ENCODE measurements around the gene NCBP1.

Gene NCBP1

DNA sequence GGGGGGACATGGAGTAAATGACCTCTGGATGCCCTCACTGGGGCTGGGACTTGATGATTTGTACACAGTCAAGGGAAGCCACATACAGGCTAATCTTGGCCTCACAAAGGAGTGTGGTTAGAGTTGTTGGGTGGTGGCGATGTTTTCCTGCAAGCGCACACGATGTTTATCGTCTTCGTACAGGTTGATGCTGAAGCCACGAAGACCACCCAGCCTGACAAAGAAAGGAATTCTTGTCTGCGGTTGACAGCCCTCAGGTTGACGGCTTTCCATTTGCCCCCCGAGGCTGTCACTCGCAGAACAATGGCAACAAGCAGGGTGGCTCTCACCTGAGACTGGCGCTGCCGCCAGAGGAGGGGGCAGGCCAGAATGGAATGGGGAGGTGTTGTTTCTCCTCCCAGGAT is 77.6 kb downstream of the NCBP1 start:
- DNase-seq (ENCODE audit: low read depth): no peak

DNA sequence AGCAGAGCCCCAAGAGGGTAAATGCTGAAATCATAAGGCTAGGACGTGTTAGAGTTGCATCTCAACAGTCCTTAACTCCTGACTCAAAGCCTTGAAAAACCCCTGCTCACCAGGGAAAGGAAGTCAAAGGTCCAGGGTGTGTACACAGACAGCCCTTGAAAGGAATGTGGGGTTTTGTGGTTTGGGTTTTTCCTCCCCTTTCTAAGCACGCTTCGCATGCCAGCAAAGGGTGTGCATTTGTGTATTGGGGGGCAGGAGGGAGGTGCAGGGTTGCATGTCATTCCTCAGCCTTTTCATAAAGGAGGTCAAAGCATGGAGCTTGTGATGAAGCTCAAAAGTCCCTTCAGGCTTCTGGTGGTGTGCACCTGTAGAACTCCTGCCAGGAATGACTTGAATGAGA is 80.8 kb downstream of the NCBP1 start:
- DNase-seq (ENCODE audit: low read depth): no peak

DNA sequence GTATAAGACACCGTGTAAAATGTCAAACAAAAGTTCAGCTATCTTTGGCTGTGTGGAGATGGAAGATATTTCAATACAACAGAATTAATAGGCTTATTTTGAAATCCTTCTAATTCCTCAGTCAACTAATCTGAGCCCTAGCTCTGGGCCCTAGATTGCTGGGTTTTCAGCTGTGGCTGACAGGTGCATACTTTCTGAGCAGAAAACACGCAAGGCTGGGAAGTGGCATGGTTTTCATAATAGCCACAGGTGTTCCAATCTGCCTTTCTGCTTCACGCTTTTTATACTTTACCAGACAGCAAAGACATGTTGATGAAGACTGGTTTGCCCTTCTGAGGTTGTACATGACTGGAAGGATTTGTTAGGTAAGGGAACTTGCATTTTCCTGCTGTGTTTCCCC is 84.2 kb downstream of the NCBP1 start:
- DNase-seq (ENCODE audit: low read depth): no peak

DNA sequence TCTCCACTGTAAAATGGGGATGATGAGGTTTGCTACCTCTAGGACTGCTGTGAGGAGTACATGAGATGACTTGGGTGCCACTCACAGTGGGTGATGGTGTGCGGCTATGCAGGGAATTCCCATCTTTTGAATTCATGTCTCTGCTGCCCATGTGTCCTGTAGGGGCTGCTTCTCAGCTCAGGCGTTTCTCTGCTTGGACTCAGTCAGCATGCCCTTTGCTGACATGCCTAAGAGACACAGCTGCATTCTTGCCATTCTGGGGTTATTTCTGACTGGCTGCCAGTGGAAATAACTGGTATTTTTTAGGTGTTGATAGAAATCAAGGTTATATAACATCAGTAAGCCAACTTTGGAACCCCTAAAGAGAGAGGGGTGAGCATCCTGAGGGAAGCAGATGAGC is 87.8 kb downstream of the NCBP1 start:
- DNase-seq (ENCODE audit: low read depth): no peak

DNA sequence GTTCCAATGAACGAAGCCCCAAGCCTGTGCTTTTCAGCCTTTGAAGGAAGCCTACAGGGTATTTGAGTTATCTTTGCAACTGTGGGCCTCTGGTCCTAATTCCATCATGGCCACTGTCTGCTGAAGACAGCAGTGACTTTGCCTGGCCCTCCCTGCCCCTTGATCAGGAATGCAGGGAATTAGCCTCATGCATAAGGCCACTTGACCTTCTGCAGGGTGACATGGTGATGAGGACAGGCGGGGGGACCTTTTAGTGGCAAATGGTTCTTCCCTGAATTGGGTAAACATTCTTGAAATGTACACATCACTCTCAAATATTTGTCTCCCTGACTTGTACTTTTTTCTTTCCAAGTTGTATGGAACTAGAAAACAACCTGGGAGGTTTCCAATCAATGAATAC is 88.7 kb downstream of the NCBP1 start:
- no peak for DNase-seq (ENCODE audit: low read depth)

Measured in activated T-cell treated with anti-CD3 and anti-CD28 coated beads for 24 hours (primary cell).